ENCODE data around the gene SLC30A1. TPM values are rescaled to one million over a fixed set of nuclear protein-coding genes. Genes with fewer than 3 reads are reported as not detected.

SLC30A1 gene
- total RNA-seq, 1 experiment from 2014 or later: 9.7 TPM

GRCh38 chr1:211531194-211532087, 47.5 kb downstream of the SLC30A1 start (continued):
- TF ChIP-seq REST (IDR thresholded peaks at IDR 0.05; ENCODE audit: low read depth): no peak
- TF ChIP-seq ZFX (IDR thresholded peaks at IDR 0.05): no peak

GRCh38 chr1:211530102-211530501, 48.9 kb downstream of the SLC30A1 start:
- H3K9me2 ChIP-seq (ENCODE audit: insufficient read depth): no peaks in the 10 kb centered on the region
- POLR2A ChIA-PET: no interaction called here

More at GRCh38 chr1:211530102-211530501, 48.9 kb downstream of the SLC30A1 start:
- TF ChIP-seq SRF (IDR thresholded peaks at IDR 0.05; ENCODE audit: low read depth) (no peak), RAD21 (IDR thresholded peaks at IDR 0.05; ENCODE audit: low read depth) (no peak), ATF3 (IDR thresholded peaks at IDR 0.05) (no peak), POLR2AphosphoS5 (IDR thresholded peaks at IDR 0.05; ENCODE audit: low read depth, low read length) (no peak), CBX3 (IDR thresholded peaks at IDR 0.05; ENCODE audit: low read depth) (no peak), CEBPB (IDR thresholded peaks at IDR 0.05; ENCODE audit: low read depth) (no peak), EZH2 (IDR thresholded peaks at IDR 0.05) (no peak), ZFX (IDR thresholded peaks at IDR 0.05) (no peak), FOSL1 (IDR thresholded peaks at IDR 0.05; ENCODE audit: low read depth) (no peak), ZNF274 (IDR thresholded peaks at IDR 0.05; ENCODE audit: low read depth, low read length) (no peak), ZBTB33 (IDR thresholded peaks at IDR 0.05; ENCODE audit: extremely low read depth, insufficient replicate concordance, low read length) (no peak), MAX (IDR thresholded peaks at IDR 0.05) (no peak)
- ChIA-PET CTCF (no interaction called here), RAD21 (ENCODE audit: low non-redundant PET in 1 of 2, low total read pairs in 2 of 2, uncharacterized antibody in 2 of 2, unreplicated experiment in 2 of 2) (no interaction called here)
- Histone ChIP-seq H3K4me2 (ENCODE audit: low read length) (no peak overlapping the region), H3K9me3 (ENCODE audit: control insufficient read depth in 1 of 2, insufficient read depth in 1 of 2, low read depth in 1 of 2, low read length in 2 of 2) (no peaks in the 10 kb centered on the region), H3K4me3 (replicated peaks in 1 of 2; ENCODE audit: low read depth in 1 of 2, low read length in 2 of 2) (no peak overlapping the region), H3K79me2 (ENCODE audit: insufficient read depth, low read length) (no peaks in the 10 kb centered on the region), H3K36me3 (ENCODE audit: control insufficient read depth in 1 of 2, insufficient read depth in 2 of 2, low read length in 2 of 2) (no peaks in the 10 kb centered on the region), H4K20me1 (ENCODE audit: insufficient read depth) (no peaks in the 10 kb centered on the region), H3K9ac (ENCODE audit: low read length) (no peak overlapping the region), H3K4me1 (ENCODE audit: control insufficient read depth in 1 of 2, insufficient read depth in 2 of 2, low read length in 2 of 2) (no peaks in the 10 kb centered on the region), H3K27me3 (ENCODE audit: insufficient read depth, low read length) (peaks cover 8% of the 10 kb centered on the region; the same call in 1 of the 2 replicates), H2AFZ (ENCODE audit: low read depth, low read length, poor library complexity, severe bottlenecking) (no peak overlapping the region), H3K27ac (ENCODE audit: low read depth, low read length) (no peak overlapping the region)
- ATAC-seq: no peak
- no peak for DNase-seq (ENCODE audit: low read depth, low spot score)
- no TSS peak for BruUV-seq (replicated peaks)
- intact Hi-C loops (cut with micrococcal nuclease): no loop called here

Measured in HCT116 (cell line).